ENCODE data around the gene CLPTM1.
"Not testable (repeated sequence)": the region's sequence is repeated elsewhere in the genome, so short reads cannot be mapped to it uniquely, and the experiment has no call there.

CLPTM1 gene

GRCh38 chr19:44954649-44955504 lies at the start of gene CLPTM1:
Gene CLPTM1 (plus strand): TSS chr19:44955380. CDS start chr19:44955396, 16 bp downstream.
- peak; percentile 91 to 98 for DNase-seq

- peak in 1 of 2 experiments; percentile 37 for DNase-seq
Observed at GRCh38 chr19:44905437-44906160, 49.6 kb upstream of the CLPTM1 start, which contains the start of gene APOE. Gene APOE (plus strand): TSS chr19:44905796. CDS start chr19:44906625, 829 bp downstream.

GRCh38 chr19:44907613-44908012 lies 47.6 kb upstream of the CLPTM1 start:
- DNase-seq: no peak

- DNase-seq: no peak
Observed at GRCh38 chr19:44908074-44908835, 46.9 kb upstream of the CLPTM1 start.

GRCh38 chr19:44908836-44909261 lies 46.3 kb upstream of the CLPTM1 start:
- no peak for DNase-seq

GRCh38 chr19:44909775-44910174 lies 45.4 kb upstream of the CLPTM1 start:
- DNase-seq: no peak

GRCh38 chr19:44911896-44912295 lies 43.3 kb upstream of the CLPTM1 start:
- DNase-seq: not testable (repeated sequence)

- no peak for DNase-seq
Observed at GRCh38 chr19:44912854-44913253, 42.3 kb upstream of the CLPTM1 start.

GRCh38 chr19:44913512-44914432 lies 41.4 kb upstream of the CLPTM1 start:
- not testable (repeated sequence) for DNase-seq

- DNase-seq: peak; percentile 80 to 90
Observed at GRCh38 chr19:44914433-44915206, 40.6 kb upstream of the CLPTM1 start, which contains the start of gene APOC1. Gene APOC1 (plus strand): TSS chr19:44914608. CDS start chr19:44914892, 284 bp downstream.

GRCh38 chr19:44924243-44924725 lies 30.9 kb upstream of the CLPTM1 start:
- DNase-seq: no peak

- no peak for DNase-seq
Observed at GRCh38 chr19:44925114-44925891, 29.9 kb upstream of the CLPTM1 start.

- not testable (repeated sequence) for DNase-seq
Observed at GRCh38 chr19:44926245-44927077, 28.7 kb upstream of the CLPTM1 start.

GRCh38 chr19:44927746-44928145 lies 27.4 kb upstream of the CLPTM1 start:
- DNase-seq: no peak

- DNase-seq: no peak
Observed at GRCh38 chr19:44930088-44930487, 25.1 kb upstream of the CLPTM1 start.

- no peak for DNase-seq
Observed at GRCh38 chr19:44931541-44931940, 23.6 kb upstream of the CLPTM1 start.

- no peak for DNase-seq
Observed at GRCh38 chr19:44939668-44940067, 15.5 kb upstream of the CLPTM1 start.

- DNase-seq: no peak
Observed at GRCh38 chr19:44942067-44942571, 13.1 kb upstream of the CLPTM1 start, which contains the start of gene APOC4. Gene APOC4 (plus strand): TSS chr19:44942237. CDS start chr19:44942278, 41 bp downstream.
